Measurements from ENCODE around the gene RNF223. TPM values are rescaled to one million over a fixed set of nuclear protein-coding genes. Genes with fewer than 3 reads are reported as not detected.

The RNF223 gene
- total and polyA plus RNA-seq, 4 donors = 0.14 TPM; not detected in 3

- H3K4me1 ChIP-seq (ENCODE audit: control insufficient read depth in 4 of 4, insufficient read depth in 4 of 4, low read length in 3 of 4) = peaks cover 8 to 19% (median 14%) of the 10 kb centered on the region in 4 donors
- peaks cover 0 to 16% (median 4%) of the 10 kb centered on the region in 4 donors for H3K27me3 ChIP-seq (ENCODE audit: control insufficient read depth in 4 of 4, insufficient read depth in 4 of 4, low read length in 3 of 4)
- no peak for DNase-seq (ENCODE audit: low spot score)
- TF ChIP-seq ZBTB33 (IDR thresholded peaks at IDR 0.05) (no peak), GABPA (IDR thresholded peaks at IDR 0.05 in 1 of 2, conservative IDR thresholded peaks at IDR 0.05 in 1 of 2) (no peak), NR2F2 (IDR thresholded peaks at IDR 0.05) (no peak), YY1 (IDR thresholded peaks at IDR 0.05) (no peak), JUND (IDR thresholded peaks at IDR 0.05) (no peak), FOXA1 (IDR thresholded peaks at IDR 0.05) (no peak), TAF1 (conservative IDR thresholded peaks at IDR 0.05) (no peak), SP1 (IDR thresholded peaks at IDR 0.05) (no peak), EGR1 (IDR thresholded peaks at IDR 0.05; ENCODE audit: low read depth in 2 of 2) (no peak), RAD21 (IDR thresholded peaks at IDR 0.05) (no peak)
- no peak overlapping the region for H3K4me3 ChIP-seq (ENCODE audit: low read depth in 1 of 3, low read length in 3 of 3)
- H3K27ac ChIP-seq (ENCODE audit: low read depth in 1 of 2, low read length in 2 of 2) = no peak overlapping the region
- H3K36me3 ChIP-seq (ENCODE audit: control insufficient read depth in 4 of 4, insufficient read depth in 3 of 4, low read depth in 1 of 4, low read length in 3 of 4) = no peaks in the 10 kb centered on the region
- no peak overlapping the region for H3K9ac ChIP-seq (ENCODE audit: low read depth in 1 of 2, low read length in 2 of 2)
- no peaks in the 10 kb centered on the region for H3K9me3 ChIP-seq (ENCODE audit: control insufficient read depth in 4 of 4, low read length in 3 of 4)
- WGBS = 66% methylated on average over 24 of the region's 24 CpGs
These were observed 10.7 kb downstream of the RNF223 start for GRCh38 chr1:1063261-1063944.

GRCh38 chr1:1062348-1063163 lies 11.6 kb downstream of the RNF223 start:
- Histone ChIP-seq H3K27ac (ENCODE audit: low read depth in 1 of 2, low read length in 2 of 2) (no peak overlapping the region), H3K9ac (ENCODE audit: low read depth in 1 of 2, low read length in 2 of 2) (no peak overlapping the region), H3K4me3 (ENCODE audit: low read depth in 1 of 3, low read length in 3 of 3) (no peak overlapping the region), H3K36me3 (ENCODE audit: control insufficient read depth in 4 of 4, insufficient read depth in 3 of 4, low read depth in 1 of 4, low read length in 3 of 4) (no peaks in the 10 kb centered on the region), H3K9me3 (ENCODE audit: control insufficient read depth in 4 of 4, low read length in 3 of 4) (no peaks in the 10 kb centered on the region), H3K27me3 (ENCODE audit: control insufficient read depth in 4 of 4, insufficient read depth in 4 of 4, low read length in 3 of 4) (peaks cover 0 to 12% (median 4%) of the 10 kb centered on the region in 4 donors), H3K4me1 (ENCODE audit: control insufficient read depth in 4 of 4, insufficient read depth in 4 of 4, low read length in 3 of 4) (peaks cover 8 to 21% (median 16%) of the 10 kb centered on the region in 4 donors)
- DNase-seq (ENCODE audit: low spot score) = no peak
- 27% methylated on average over 29 of the region's 29 CpGs for WGBS
- no peak for TF ChIP-seq FOXA2 (IDR thresholded peaks at IDR 0.05)
- no peak for TF ChIP-seq HNF4A (conservative IDR thresholded peaks at IDR 0.05)
- no peak for TF ChIP-seq GABPA (IDR thresholded peaks at IDR 0.05 in 1 of 2, conservative IDR thresholded peaks at IDR 0.05 in 1 of 2)
- no peak for TF ChIP-seq RAD21 (IDR thresholded peaks at IDR 0.05)
- no peak for TF ChIP-seq ZBTB33 (IDR thresholded peaks at IDR 0.05)
- no peak for TF ChIP-seq JUND (IDR thresholded peaks at IDR 0.05)
- no peak for TF ChIP-seq EGR1 (IDR thresholded peaks at IDR 0.05; ENCODE audit: low read depth in 2 of 2)
- TF ChIP-seq TAF1 (conservative IDR thresholded peaks at IDR 0.05) = no peak
- TF ChIP-seq ATF3 (IDR thresholded peaks at IDR 0.05) = no peak
- no peak for TF ChIP-seq MAX (IDR thresholded peaks at IDR 0.05)
- TF ChIP-seq RXRA (IDR thresholded peaks at IDR 0.05) = no peak
- TF ChIP-seq HNF4G (IDR thresholded peaks at IDR 0.05) = no peak
- no peak for TF ChIP-seq SP1 (IDR thresholded peaks at IDR 0.05)
- TF ChIP-seq FOXA1 (IDR thresholded peaks at IDR 0.05) = no peak
- no peak for TF ChIP-seq CTCF (IDR thresholded peaks at IDR 0.05; ENCODE audit: low read depth, low read length, missing input control)
- TF ChIP-seq YY1 (IDR thresholded peaks at IDR 0.05) = no peak
- no peak for TF ChIP-seq REST (IDR thresholded peaks at IDR 0.05)
- no peak for TF ChIP-seq NR2F2 (IDR thresholded peaks at IDR 0.05)

Measured in liver (tissue), 9 donors.